Medulla oblongata (tissue), 1 donor: ENCODE results near the gene MPP2.
"Not testable (repeated sequence)": the region's sequence is repeated elsewhere in the genome, so short reads cannot be mapped to it uniquely, and the experiment has no call there.

Source experiments
- DNase-seq: peaks from one replicate; pipeline ENCODE4 v3.0.0-alpha.2; 2015; ENCODE audit errors: extremely low spot score

Gene MPP2

DNA sequence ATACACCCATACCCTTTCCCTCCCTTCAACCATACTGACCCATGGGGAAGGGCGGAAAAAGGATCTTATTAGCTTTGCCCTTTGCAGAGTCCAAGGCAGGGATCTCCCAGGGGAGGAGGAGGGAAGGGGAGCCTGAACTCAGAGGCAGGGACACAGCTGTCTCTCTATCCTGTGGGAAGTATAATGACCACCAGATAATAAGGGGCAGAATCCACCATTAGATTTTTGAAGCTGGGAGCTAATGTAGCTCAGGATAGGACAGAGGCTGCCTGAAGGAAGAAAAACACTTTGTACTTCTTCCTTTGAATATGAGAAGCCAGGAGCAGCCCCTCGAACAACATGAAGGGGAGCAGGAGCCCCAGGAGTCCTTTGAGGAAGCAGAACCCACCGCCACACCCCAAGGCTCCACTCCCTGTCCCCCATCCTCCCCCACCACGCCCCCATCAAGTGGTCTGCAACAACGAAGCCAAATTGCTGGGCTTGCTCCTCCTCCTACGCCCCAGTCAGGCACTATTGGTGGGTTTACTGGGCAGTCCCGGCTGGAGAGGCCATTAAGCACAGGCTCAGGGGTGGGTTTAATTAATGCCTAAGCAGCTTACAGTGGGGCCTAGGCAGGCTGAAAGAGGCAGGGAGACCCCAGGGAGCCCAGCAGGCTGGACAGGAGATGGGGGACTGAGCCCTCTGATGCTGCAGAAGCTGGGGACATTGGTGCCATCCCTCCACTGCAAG, 5.3 kb downstream of the MPP2 start:
- DNase-seq = no peak

DNA sequence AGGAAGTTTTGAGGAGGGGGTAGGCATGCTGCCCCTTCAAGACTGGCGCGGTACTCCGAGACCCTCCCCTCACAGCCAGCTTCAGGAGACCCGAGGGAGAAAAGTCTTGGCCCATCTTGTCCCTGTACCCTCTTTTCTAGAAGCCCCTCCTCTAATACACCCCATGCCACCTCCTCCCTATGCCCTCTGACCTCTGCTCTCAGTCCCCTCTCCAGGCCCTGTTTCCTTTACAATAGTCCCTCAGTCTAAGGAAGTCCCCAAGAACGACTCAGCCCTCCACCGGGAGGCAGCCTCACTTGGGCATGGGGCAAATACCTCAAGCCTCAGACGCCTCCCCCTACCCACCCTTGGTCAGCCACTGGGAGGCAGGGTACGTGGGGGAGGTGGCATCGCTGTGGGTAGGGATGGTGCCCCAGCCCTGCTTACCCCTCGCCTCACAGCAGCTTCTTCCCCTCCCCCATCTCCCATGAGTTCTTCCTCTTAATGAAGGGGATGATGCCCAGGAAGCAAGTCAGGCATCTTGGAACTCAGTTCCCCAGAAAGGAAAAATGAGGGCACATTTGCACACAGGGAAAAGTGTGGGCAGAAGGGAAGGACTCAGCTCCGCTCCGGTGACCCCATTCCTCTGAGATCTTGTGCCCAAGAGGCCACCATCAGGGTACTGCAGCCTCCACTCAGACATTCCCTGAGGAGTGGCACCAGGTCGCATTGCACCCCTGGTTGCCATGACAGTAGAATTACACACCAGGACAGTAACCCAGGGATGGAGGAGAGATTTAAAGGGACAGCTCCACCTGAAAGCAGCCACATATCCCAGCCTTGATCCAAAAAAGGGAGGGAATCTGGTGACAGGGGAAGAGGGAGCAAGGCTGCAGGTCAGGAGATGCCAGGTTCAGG, 6.2 kb downstream of the MPP2 start:
- DNase-seq = no peak

DNA sequence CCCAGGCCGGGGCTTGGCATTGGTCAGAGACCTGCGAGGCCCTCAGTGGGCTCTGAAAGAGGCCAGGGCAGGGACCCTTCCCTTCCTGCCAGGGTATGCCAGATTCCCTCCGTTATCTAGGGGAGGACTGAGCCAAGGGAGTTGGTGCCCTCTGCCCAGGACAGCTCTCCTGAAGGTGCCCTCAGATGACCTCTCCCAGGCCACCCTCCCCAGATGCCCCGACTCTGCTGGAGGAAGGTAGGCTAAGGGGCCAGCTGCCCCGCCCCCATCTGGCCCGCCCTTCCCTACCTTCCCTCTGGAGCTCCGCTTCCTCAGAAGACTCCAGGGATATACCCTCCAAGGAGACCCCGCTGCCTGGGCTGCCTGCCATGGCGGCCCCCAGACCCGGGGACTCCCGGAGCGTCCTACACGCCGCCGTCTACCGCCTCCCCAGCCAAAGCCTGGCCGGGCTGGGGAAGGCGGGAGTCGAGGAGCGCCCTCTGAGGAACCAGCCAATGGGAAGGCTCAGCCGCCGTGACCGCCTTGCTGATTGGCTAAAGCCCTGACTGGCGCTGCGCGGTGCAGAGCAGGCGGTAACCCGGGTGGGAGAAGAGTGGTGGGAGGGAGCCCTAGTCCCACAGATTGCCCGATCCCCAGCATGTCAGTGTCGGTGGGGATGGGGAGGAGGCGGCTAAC, 7.0 kb downstream of the MPP2 start:
- peak; percentile 86 for DNase-seq

DNA sequence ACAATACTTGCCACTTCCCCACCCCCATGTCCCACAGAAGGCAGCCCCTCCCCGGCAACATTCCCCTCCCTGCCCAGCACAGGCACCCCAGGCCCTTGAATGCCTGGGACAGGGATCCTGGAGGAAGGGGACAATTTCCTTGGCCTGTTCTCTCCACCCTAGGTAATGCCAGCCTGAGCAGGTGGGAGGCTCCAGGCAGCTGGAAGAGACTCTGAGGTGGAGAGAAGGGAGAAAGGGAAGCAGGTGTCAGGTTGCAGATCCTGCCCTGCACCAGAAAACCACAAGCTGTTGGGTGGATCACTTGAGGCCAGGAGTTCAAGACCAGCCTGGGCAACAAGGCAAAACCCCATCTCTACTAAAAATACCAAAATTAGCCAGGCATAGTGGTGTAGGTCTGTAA, 8.9 kb downstream of the MPP2 start:
- no peak for DNase-seq

DNA sequence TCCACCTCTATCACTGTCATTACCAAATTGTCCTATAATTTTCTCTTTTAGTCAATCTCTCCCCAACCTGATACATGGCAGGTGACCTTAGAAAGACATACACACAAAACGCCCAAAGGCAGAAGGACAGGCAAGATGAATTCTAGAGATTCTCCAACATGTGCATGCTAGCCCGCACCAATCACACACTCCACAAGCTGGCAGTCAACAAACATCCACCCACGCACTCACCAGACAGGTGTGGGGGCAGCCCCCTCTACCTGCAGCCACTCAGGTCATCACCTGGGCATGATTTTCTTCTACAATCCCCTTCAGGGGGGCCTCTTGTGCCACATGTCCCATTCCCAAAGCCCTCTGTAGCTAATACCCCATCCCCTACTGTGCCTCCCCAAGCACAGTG, 9.5 kb downstream of the MPP2 start:
- DNase-seq = no peak

DNA sequence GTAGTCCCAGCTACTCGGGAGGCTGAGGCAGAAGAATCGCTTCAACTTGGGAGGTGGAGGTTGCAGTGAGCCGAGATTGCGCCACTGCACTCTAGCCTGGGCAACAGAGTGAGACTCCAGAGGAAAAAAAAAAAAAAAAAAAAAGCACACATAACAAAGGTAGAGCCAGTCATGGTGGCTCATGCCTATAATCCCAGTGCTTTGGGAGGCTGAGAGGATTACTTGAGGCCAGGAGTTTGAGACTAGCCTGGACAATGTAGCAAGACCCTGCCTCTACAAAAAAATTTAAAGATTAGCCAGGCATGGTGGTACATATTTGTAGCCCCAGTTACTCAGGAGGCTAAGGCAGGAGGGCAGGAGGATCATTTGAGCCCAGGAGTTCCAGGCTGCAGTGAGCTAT, 12.8 kb downstream of the MPP2 start:
- not testable (repeated sequence) for DNase-seq

DNA sequence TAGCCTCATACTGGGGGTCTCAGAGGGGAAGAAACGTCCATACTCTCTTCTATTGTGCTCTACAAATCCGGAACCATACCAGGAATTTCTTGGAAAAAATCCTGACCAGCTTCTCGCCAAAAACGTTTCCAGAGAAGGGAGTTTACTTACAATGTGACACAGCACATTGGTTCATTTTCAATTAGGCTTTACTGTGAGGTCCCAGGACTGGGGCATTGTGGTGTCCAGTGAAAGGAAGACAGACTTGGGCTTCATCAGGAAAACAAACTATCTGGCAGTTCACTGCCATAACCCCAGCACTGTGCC, 14.7 kb downstream of the MPP2 start:
- DNase-seq = no peak

DNA sequence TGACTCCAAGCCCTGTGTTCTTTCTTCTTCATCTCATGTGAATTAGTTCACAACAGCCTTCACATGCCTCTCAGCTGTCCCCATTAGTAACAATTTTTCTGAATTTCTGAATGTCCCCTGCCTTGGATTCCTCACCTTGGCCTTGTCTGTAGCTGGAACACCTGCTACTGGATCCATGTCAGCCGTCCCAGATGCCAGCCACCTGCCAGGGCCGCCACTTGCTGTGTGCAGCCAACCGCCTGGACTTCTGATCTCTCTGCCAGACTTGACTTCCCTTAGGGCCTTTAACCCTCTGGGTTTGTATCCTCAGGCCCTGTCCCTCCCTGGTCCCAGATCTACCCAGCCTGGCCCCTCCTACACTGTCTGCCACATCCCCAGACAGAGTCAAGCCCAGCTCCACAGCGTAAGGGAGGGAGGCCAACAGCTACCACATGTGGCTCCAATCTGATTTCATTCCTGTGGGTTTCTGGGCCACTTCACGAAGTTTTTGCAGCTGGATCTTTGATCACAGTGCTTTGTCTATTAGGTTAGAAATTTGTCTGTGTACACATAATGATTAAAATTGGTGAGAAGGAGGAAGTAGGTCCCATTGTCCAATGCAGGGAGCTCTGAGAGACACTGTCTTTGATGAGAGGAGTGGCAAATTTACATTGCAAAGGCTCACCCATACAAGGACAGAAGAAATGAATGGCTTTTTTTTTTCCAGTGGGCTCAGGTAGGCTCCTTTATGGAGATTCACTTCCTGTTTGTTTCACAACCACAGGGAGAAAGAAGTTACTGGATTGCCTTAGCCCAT, 15.3 kb downstream of the MPP2 start:
- no peak for DNase-seq

DNA sequence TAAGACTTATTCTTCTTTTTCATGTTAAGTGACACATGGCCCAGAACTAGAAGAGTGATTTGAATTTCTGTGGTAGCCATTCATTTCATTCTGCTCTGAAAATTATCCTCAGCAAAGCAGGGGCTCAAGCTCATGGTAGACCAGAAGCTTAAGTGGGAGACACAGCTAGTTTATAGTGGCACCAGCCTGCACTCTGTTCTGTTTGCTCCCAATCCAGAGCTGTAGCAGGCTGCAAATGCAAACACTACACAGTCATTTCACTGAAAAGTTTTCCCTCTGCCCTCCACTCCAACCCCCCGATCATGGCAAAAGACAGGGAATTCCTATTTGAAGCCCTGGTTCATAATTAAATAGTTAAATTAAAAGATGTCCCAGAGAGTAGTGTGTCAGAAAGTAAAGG, 17.1 kb downstream of the MPP2 start:
- DNase-seq = no peak

DNA sequence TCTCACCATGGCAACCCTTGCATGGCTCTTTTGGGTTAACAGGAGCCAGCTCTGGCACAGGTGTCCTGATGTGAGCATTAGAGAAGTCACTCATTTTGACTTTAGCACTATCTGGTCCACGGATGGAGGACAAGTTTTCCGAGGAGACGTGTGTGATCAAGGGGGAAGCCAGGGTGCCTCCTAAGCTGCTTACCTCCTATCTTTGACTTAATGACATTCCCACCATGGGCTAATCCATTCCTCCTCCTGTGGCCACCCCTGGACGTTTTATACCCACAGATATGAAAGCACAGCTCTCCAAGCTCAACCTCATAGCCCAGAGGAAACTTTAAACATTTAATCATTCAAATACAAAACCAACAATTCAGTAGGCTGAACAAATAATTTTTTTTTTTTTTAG, 18.8 kb downstream of the MPP2 start:
- no peak for DNase-seq

DNA sequence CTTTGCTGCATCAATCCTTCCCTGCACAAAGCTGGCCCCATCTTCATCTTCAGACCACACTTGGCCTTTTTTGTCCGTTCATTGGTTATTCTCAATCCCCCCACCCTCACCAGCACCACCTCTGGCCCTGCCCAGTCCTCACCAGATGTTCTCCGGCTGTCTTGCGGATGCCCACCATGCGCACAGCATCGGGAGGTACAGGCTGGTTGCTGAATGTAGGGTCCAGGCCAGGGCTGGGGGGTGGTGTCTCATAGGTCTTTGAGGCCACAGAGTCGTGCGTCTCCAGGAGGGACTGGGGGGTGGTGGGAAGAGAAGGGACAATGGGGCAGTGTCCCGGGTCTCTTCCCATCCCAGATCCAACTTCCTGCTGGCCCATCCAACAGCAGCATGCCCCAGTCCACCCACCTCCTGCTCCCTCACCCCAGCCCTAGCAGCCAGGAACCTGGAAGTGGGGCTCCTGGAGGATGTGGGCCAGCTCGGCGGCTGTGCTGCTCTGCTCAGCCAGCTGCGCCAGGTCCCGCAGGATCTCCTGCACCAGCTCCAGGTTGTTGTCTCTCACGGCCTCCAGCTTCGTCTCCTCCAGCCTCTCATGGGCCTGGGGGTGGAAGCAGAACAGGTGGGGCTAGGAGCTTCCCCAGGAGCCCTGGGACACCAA, 24.4 kb downstream of the MPP2 start:
- DNase-seq = no peak

DNA sequence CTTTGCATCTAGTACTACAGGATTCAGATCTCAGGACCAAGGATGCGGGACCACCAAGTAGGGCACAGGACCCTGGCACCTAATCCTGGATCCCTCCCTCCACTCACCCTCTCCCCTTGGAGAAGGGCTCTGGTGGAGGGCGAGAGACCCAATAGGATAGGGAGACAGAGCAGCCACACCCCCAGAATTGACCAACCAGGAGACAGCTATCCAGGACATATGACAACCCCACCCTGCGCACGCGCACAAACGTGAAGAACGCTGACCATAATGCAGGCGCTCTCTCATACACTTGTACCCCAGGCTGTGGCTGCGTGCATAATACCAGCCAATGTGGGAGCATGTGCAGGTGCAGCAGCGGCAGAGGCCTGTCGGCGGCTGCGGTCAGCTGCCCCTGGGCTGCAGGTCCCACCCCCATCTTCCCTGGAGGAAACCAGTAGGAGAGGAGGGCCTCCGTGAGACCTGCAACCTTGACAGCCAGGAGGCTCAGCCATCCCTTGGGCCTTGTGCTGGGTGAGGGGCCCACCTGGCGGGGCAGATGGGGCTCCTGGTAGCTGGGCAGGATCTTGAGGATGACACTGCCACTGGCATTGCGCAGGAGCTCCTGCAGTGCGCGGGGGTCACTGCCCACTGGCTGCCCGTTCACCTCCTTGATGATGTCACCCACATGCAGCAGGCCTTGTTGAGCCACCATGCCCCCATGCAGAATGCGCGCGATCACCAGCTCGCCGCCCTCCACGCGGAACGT, 25.4 kb downstream of the MPP2 start:
- no peak for DNase-seq

DNA sequence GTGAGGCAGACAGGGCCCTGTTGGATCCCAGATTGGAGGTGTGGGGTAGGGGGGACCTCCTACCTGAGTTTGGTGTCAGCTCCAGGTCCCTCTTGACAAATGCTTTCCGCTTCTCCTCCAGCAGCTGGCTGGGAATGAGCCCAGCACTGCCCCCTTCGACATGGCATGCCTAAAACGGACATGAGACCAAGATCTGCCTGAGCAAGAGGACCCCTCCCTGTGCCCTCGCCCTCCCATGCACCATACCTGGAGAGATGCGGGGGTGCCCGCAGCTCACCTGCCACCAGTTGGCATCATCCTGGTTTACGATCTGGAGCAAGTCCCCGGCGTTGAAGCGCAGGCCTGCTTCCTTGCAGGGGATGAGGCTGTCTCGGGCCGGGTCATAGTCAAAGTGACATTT, 26.2 kb downstream of the MPP2 start:
- no peak for DNase-seq

DNA sequence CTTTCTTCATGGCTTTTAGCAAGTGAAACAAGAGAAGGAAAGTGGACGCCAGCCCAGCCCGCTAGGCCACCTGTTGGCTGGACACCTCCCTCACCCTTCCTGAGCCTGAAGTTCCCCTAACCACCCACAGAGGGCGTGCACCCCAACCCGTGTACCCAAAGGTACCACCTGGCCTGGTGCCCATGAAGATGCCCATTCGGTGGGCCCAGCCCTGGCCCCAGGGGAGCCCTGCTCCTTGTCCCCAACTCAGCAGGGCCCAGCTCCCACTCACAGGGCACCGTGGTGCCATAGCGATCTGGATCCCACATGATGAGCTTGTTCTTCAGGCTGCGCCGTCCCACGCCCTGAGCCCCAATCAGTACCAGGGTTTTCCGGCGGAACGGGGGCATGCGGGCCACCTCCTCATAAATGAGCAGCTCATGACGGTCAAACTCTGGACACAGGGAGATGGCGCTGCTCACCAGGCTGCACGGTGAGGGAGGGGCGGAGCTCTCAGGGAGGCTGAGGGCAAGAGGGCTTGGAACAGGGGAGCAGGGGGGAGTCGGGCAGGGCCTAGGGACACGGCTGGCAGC, 26.8 kb downstream of the MPP2 start:
- DNase-seq = no peak

DNA sequence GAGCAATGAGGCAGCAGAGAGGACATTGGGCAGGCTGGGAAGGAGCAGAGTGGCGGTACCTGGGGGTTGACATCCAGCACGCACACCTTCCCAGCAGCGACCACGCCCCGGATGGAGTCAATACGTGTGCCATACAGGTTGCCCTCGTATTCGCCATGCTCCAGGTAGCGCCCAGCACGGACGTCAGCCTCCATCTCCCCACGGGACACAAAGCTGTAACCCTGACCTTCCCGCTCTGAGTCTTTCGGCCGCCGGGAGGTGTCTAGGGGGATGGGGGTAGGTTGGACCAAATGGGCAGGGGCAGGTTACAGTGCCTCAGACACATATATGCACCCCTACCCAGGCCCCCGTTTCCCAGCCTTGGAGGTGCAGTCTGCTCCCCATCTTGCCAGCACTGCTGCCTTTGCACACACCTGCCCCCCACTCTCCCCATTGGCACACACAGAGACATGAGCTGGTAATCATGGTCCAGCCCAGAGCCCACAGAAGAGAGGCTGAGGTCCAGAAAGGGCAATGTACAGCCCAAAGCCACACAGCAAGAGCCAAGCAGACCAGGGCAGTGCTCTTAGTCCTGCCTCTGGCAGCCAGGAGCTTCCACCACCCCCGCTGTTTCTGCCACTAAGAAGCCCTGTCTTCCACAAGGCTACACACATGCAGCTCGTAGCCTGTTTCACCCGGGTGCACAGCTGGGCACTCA, 27.5 kb downstream of the MPP2 start:
- no peak for DNase-seq

DNA sequence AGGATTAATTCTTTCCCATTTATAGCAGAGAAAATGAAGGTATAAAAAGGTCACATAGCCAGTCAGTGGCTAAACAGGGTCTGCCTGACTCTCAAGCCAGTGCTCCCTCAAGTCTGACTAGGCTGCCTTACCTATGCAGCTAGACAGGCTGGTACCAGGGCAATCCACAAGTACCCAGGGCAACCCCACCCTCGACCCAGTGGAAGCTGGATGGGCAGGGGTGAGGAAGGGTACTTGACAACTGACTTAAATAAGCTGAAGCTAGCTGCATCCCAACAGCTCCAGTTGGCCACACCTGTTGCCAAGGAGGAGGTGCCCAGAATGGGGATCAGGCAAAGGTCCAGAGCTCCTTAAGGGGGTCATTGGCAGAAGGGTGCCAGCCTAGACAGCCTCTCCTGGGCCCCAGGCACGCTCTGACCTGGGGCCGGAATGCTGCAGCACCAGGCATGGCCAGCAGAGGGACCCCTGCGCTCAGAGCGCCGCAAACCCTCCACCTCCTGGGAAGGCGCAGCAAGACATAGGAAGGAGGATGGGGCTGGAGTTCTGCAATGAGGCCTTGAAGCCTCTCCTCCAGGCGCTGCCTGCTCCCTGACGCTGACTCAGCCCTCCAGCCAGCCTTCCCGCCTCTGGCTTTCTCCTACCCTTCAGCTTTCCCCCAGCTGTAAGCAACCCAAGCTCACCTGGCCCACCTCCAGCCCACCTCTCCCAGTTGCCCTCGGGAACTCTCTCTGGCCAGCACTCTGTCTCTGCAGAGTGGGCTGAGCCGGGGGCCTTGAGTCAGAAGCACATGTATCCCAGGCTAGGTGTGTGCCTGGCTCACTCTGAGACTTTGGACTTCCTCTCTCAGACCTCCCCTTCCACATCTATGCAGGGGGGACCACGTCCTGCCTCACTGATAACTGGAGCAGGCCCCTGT, 28.8 kb downstream of the MPP2 start:
- DNase-seq = peak; percentile 67

DNA sequence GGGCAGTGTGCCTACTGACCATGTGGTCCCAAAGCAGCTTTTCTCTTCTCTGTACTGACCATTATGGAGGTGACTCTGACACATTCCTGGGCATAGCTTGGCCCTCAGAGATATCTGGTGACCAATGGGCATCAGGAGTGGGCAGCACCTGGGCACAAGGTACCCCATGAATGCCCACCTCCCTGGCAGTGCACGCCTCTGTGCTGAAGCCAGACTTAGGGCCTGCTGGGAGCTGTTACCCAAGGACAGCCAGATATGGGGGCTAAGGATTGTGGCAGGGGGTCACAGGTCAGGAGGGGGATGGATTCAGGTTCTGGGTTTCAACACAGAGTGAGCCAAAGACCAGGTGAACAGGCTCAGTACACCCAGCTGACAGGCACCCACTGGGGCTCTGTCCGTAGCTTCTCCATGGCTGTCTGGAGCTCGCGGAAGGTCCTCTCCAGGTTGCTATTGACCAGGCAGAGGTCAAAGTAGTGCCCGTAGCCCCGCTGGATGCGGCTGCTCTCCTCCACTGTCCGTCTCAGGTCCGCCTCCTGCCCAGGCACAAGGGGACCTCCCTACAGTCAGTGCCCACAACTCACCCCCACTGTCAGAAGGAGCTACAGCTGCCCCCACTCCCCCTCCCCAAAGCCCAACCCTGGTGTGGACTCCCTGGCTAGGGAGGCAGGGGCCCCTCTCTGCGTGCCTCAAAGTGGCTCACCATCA, 29.7 kb downstream of the MPP2 start:
- DNase-seq = no peak

DNA sequence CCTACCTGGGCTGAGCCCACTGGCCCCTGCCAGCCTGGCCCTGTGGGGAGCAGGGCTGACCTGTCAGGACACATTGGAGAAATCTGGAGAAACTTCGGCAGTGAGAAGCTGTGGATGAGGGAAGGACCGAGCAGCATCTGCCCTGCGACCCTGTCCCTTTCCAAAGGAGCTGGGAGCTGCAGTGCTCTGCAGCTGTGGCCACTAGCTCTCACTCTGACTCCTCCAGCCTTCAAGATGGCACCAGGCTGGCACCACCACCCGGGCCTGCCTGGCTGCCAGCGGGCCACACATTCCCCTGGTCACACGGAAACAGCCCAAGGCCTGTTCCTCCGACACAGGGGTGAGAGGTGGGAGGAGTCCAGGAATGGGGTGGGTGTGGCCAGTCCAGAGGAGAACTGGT, 30.3 kb downstream of the MPP2 start:
- DNase-seq = no peak
